HG03442 (cell line): Measurements from ENCODE around the gene CTBP2.
"Not testable (repeated sequence)": the region's sequence is repeated elsewhere in the genome, so short reads cannot be mapped to it uniquely, and the experiment has no call there.

Source experiments
- ATAC-seq: cut with Tn5 transposase; IDR thresholded peaks from one replicate; pipeline ENCODE4 v1.9.1; 2021; ENCODE audit warnings: mild to moderate bottlenecking, moderate library complexity; ENCODE audit not compliant: unreplicated experiment

The CTBP2 gene

GRCh38 chr10:125186431-125187170, 26.2 kb upstream of the CTBP2 start:
- ATAC-seq = no peak

GRCh38 chr10:125179107-125179506, 18.7 kb upstream of the CTBP2 start:
- ATAC-seq = not testable (repeated sequence)

- ATAC-seq = no peak
These were observed 17.6 kb upstream of the CTBP2 start for GRCh38 chr10:125177641-125178640.

GRCh38 chr10:125175807-125176206, 15.4 kb upstream of the CTBP2 start:
- ATAC-seq = no peak

GRCh38 chr10:125174360-125174759, 14.0 kb upstream of the CTBP2 start:
- ATAC-seq = no peak

- no peak for ATAC-seq
These were observed 12.3 kb upstream of the CTBP2 start for GRCh38 chr10:125172694-125173093.

GRCh38 chr10:125171402-125172306, 11.3 kb upstream of the CTBP2 start:
- ATAC-seq = no peak

- ATAC-seq = no peak
These were observed 9.6 kb upstream of the CTBP2 start for GRCh38 chr10:125169915-125170314.

GRCh38 chr10:125169279-125169678, 8.9 kb upstream of the CTBP2 start:
- ATAC-seq = no peak

- ATAC-seq = no peak
These were observed 6.3 kb upstream of the CTBP2 start for GRCh38 chr10:125166658-125167057.

GRCh38 chr10:125165584-125166573, 5.5 kb upstream of the CTBP2 start:
- ATAC-seq = no peak

GRCh38 chr10:125164421-125164820, 4.1 kb upstream of the CTBP2 start:
- ATAC-seq = no peak

- no peak for ATAC-seq
These were observed 3.4 kb upstream of the CTBP2 start for GRCh38 chr10:125163803-125164202.

- not testable (repeated sequence) for ATAC-seq
These were observed 2.9 kb upstream of the CTBP2 start for GRCh38 chr10:125163312-125163711.

GRCh38 chr10:125162120-125162931, 2.0 kb upstream of the CTBP2 start:
- ATAC-seq = no peak

GRCh38 chr10:125161707-125162119, 1.4 kb upstream of the CTBP2 start:
- no peak for ATAC-seq

GRCh38 chr10:125160856-125161706, 718 bp upstream of the CTBP2 start:
- ATAC-seq = no peak

GRCh38 chr10:125159486-125159931, 854 bp downstream of the CTBP2 start:
- ATAC-seq = no peak
